Muscle of leg (tissue), 11 donors: ENCODE data around the gene IL23R. TPM values are rescaled to one million over a fixed set of nuclear protein-coding genes. Genes with fewer than 3 reads are reported as not detected.

Experiments used
- DNase-seq: peaks from one replicate; pipeline ENCODE4 v3.0.0; 2013
- H3K27ac ChIP-seq: one replicate; pipeline ENCODE4 v1.5.1; 2013; ENCODE audit warnings: mild to moderate bottlenecking, low read length, control low read depth
- H3K27me3 ChIP-seq: one replicate; pipeline ENCODE4 v1.6.1; 2013; ENCODE audit warnings: low read length; ENCODE audit not compliant: control insufficient read depth, insufficient read depth
- H3K36me3 ChIP-seq: one replicate; pipeline ENCODE4 v1.6.1; 2013; ENCODE audit warnings: low read length; ENCODE audit not compliant: control insufficient read depth, insufficient read depth
- H3K4me1 ChIP-seq: one replicate; pipeline ENCODE4 v1.6.1; 2013; ENCODE audit warnings: low read length; ENCODE audit not compliant: control insufficient read depth, insufficient read depth
- H3K4me3 ChIP-seq: one replicate; pipeline ENCODE4 v1.5.1; 2013; ENCODE audit warnings: low read length, control low read depth
- H3K9me3 ChIP-seq: replicated peaks from 2 replicates; pipeline ENCODE4 v1.6.1; 2013; ENCODE audit warnings: low read depth, low read length; ENCODE audit not compliant: control insufficient read depth
- WGBS: methylation state at CpG from one replicate; pipeline ENCODE4 v1.1.5; 2013; ENCODE audit warnings: missing lambda C conversion rate; ENCODE audit not compliant: insufficient coverage; 5-methylcytosine and 5-hydroxymethylcytosine counted together
- polyA plus RNA-seq, 8 donors: library from polyadenylated mRNA; unstranded; fragments of 120-200 nt; gene quantifications; one replicate each; pipeline versions ENCODE4 v1.2.1 to v1.2.3, GENCODE V29; 2013; ENCODE audit warnings: inconsistent platforms in 1 of 8, low replicate concordance in 1 of 8; ENCODE audit not compliant: insufficient read length in 8 of 8, insufficient read depth in 1 of 8
- total RNA-seq: library from RNA; stranded (reverse); fragments of 120-200 nt; gene quantifications from one replicate; pipeline ENCODE4 v1.2.4, GENCODE V29; 2013

Gene IL23R
- total and polyA plus RNA-seq, 9 donors = 0.04 to 0.12 (median 0.06) TPM; not detected in 5

GRCh38 chr1:67148516-67149178 lies 17.6 kb upstream of the IL23R start:
- Histone ChIP-seq H3K9me3 (no peaks in the 10 kb centered on the region), H3K4me1 (peaks cover 2% of the 10 kb centered on the region), H3K4me3 (no peak overlapping the region), H3K27me3 (no peaks in the 10 kb centered on the region), H3K36me3 (no peaks in the 10 kb centered on the region), H3K27ac (no peak overlapping the region)
- 60% methylated on average over 2 of the region's 6 CpGs for WGBS
- DNase-seq = no peak

- WGBS = 11% methylated on average over 5 of the region's 9 CpGs
- no peak overlapping the region for H3K4me3 ChIP-seq
- peak; percentile 77 for DNase-seq
- H3K36me3 ChIP-seq = no peaks in the 10 kb centered on the region
- no peaks in the 10 kb centered on the region for H3K9me3 ChIP-seq
- peaks cover 2% of the 10 kb centered on the region for H3K4me1 ChIP-seq
- H3K27me3 ChIP-seq = no peaks in the 10 kb centered on the region
- no peak overlapping the region for H3K27ac ChIP-seq
Measured at GRCh38 chr1:67149179-67149770, 17.0 kb upstream of the IL23R start.

GRCh38 chr1:67150931-67151330 lies 15.3 kb upstream of the IL23R start:
- Histone ChIP-seq H3K4me3 (no peak overlapping the region), H3K9me3 (no peaks in the 10 kb centered on the region), H3K36me3 (no peaks in the 10 kb centered on the region), H3K27me3 (no peaks in the 10 kb centered on the region), H3K27ac (no peak overlapping the region), H3K4me1 (peaks cover 2% of the 10 kb centered on the region)
- 100% methylated on average over 3 of the region's 4 CpGs for WGBS
- no peak for DNase-seq

- Histone ChIP-seq H3K9me3 (no peaks in the 10 kb centered on the region), H3K36me3 (no peaks in the 10 kb centered on the region), H3K27me3 (no peaks in the 10 kb centered on the region), H3K27ac (no peak overlapping the region), H3K4me3 (no peak overlapping the region), H3K4me1 (no peaks in the 10 kb centered on the region)
- DNase-seq = no peak
- WGBS = no CpG with 5 or more reads among the region's 2 CpGs
Measured at GRCh38 chr1:67158401-67158800, 7.9 kb upstream of the IL23R start.

GRCh38 chr1:67159233-67159632 lies 7.0 kb upstream of the IL23R start:
- no peaks in the 10 kb centered on the region for H3K4me1 ChIP-seq
- no CpG with 5 or more reads among the region's 2 CpGs for WGBS
- H3K9me3 ChIP-seq = no peaks in the 10 kb centered on the region
- no peak overlapping the region for H3K4me3 ChIP-seq
- DNase-seq = no peak
- no peaks in the 10 kb centered on the region for H3K36me3 ChIP-seq
- H3K27me3 ChIP-seq = no peaks in the 10 kb centered on the region
- H3K27ac ChIP-seq = no peak overlapping the region

GRCh38 chr1:67162954-67163353 lies 3.3 kb upstream of the IL23R start:
- H3K9me3 ChIP-seq = no peaks in the 10 kb centered on the region
- no peak for DNase-seq
- H3K27ac ChIP-seq = no peak overlapping the region
- WGBS = 75% methylated on average over 1 of the region's 2 CpGs
- H3K36me3 ChIP-seq = no peaks in the 10 kb centered on the region
- no peaks in the 10 kb centered on the region for H3K27me3 ChIP-seq
- no peak overlapping the region for H3K4me3 ChIP-seq
- H3K4me1 ChIP-seq = no peaks in the 10 kb centered on the region

- Histone ChIP-seq H3K27me3 (no peaks in the 10 kb centered on the region), H3K4me1 (no peaks in the 10 kb centered on the region), H3K27ac (no peak overlapping the region), H3K4me3 (no peak overlapping the region), H3K9me3 (no peaks in the 10 kb centered on the region), H3K36me3 (no peaks in the 10 kb centered on the region)
- no peak for DNase-seq
- WGBS = 100% methylated on average over 1 of the region's 4 CpGs
Measured at GRCh38 chr1:67165468-67166041, 699 bp upstream of the IL23R start.

- DNase-seq = no peak
- H3K9me3 ChIP-seq = no peaks in the 10 kb centered on the region
- H3K4me3 ChIP-seq = no peak overlapping the region
- H3K27me3 ChIP-seq = no peaks in the 10 kb centered on the region
- no CpG with 5 or more reads among the region's 2 CpGs for WGBS
- no peaks in the 10 kb centered on the region for H3K36me3 ChIP-seq
- H3K27ac ChIP-seq = no peak overlapping the region
- no peaks in the 10 kb centered on the region for H3K4me1 ChIP-seq
Measured at GRCh38 chr1:67169496-67169895, 3.2 kb downstream of the IL23R start.

GRCh38 chr1:67169932-67170331 lies 3.7 kb downstream of the IL23R start:
- H3K27me3 ChIP-seq = no peaks in the 10 kb centered on the region
- no peak overlapping the region for H3K4me3 ChIP-seq
- no peak for DNase-seq
- H3K4me1 ChIP-seq = no peaks in the 10 kb centered on the region
- H3K9me3 ChIP-seq = no peaks in the 10 kb centered on the region
- no peak overlapping the region for H3K27ac ChIP-seq
- no CpG with 5 or more reads among the region's 3 CpGs for WGBS
- no peaks in the 10 kb centered on the region for H3K36me3 ChIP-seq

GRCh38 chr1:67170751-67171573 lies 4.7 kb downstream of the IL23R start:
- WGBS = no CpG with 5 or more reads among the region's 2 CpGs
- no peak overlapping the region for H3K4me3 ChIP-seq
- no peaks in the 10 kb centered on the region for H3K27me3 ChIP-seq
- no peak overlapping the region for H3K27ac ChIP-seq
- DNase-seq = no peak
- H3K4me1 ChIP-seq = no peaks in the 10 kb centered on the region
- no peaks in the 10 kb centered on the region for H3K9me3 ChIP-seq
- H3K36me3 ChIP-seq = no peaks in the 10 kb centered on the region
